Cardiac fibroblast (primary cell): ENCODE data around the gene RFX2.

Source experiments
- DNase-seq, 2 donors: peaks; one replicate each; pipeline versions ENCODE4 v3.0.0 to v3.0.0-alpha.2; 2010; ENCODE audit warnings: low read depth in 2 of 2
- H3K4me3 ChIP-seq, 2 donors: replicated peaks in 1 of 2; 1 replicate in 1 of 2; 2 replicates in 1 of 2; pipeline ENCODE4 v1.5.1; 2011; ENCODE audit warnings: low read depth in 2 of 2, low read length in 2 of 2, mild to moderate bottlenecking in 2 of 2, moderate library complexity in 1 of 2
- TF ChIP-seq, protein P1 (sequence below): IDR thresholded peaks from one replicate; pipeline ENCODE4 v1.5.1; 2011; ENCODE audit warnings: low read depth, mild to moderate bottlenecking, low read length, inconsistent platforms

Gene RFX2

DNA sequence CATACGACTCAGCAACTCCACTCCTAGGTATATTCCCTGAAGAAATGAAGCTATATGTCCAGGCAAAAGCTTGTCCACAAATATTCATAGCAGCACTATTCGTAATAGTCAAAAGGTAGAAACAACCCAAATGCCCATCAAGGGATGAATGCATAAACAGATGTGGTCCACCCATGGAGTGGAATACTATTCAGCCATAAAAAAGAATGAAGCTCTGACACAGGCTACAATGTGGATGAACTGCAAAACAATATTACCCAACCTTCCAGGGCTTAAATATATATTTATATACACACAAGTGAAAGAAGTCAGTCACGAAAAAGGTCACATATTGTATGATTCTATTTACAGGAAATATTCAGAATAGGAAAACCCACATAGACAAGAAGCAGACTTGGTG lies 19.7 kb downstream of the RFX2 start:
- H3K4me3 ChIP-seq: no peak overlapping the region
- DNase-seq: no peak
- TF ChIP-seq, protein P1, sequence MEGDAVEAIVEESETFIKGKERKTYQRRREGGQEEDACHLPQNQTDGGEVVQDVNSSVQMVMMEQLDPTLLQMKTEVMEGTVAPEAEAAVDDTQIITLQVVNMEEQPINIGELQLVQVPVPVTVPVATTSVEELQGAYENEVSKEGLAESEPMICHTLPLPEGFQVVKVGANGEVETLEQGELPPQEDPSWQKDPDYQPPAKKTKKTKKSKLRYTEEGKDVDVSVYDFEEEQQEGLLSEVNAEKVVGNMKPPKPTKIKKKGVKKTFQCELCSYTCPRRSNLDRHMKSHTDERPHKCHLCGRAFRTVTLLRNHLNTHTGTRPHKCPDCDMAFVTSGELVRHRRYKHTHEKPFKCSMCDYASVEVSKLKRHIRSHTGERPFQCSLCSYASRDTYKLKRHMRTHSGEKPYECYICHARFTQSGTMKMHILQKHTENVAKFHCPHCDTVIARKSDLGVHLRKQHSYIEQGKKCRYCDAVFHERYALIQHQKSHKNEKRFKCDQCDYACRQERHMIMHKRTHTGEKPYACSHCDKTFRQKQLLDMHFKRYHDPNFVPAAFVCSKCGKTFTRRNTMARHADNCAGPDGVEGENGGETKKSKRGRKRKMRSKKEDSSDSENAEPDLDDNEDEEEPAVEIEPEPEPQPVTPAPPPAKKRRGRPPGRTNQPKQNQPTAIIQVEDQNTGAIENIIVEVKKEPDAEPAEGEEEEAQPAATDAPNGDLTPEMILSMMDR: no peak

DNA sequence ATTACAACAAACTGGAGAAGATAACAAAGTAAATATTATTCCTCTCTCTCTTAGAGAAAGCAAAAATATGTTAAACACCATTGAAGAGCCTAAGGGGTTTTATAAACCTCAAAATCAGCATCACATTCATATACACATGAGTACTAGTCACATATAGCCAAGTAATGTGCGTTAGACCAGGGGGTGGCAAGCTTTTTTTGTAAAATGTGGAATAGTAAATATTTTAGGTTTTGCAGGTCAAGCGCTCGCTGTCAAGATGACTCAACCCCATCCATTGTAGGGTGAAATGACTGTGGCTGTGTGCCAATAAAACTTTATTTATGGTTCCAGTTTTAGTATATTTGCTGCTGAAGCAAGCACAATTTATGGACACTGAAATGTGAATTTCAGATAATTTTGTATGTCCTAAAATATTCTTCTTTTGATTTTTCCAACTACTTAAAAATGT lies 21.7 kb downstream of the RFX2 start:
- DNase-seq: peak in 1 of 2 donors; percentile 75
- H3K4me3 ChIP-seq: no peak overlapping the region
- TF ChIP-seq, protein P1: no peak

DNA sequence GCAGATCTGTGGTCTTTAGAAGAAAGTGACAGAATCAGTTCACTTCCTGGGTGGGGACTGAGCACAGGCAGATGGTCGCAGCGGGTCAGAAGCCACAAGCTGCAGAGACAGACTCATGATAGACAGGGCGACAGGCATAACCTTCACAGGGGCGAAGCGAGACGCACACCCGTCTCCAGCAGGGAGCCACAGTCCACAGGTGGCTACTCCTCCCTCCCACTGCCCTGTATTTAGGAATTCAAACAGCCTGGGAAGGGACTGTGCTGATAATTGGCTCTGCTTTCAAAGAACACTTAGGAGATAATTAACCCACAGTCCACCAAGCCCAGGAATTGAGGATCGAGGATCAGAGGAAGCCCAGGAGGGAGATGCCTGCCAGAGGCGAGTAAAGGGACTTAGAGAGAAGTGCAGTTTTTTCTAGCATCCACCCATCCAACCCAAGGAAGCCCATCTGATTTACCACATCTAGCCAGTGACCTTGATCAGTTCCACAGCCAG lies 23.2 kb downstream of the RFX2 start:
- TF ChIP-seq, protein P1: no peak
- no peak for DNase-seq
- no peak overlapping the region for H3K4me3 ChIP-seq

DNA sequence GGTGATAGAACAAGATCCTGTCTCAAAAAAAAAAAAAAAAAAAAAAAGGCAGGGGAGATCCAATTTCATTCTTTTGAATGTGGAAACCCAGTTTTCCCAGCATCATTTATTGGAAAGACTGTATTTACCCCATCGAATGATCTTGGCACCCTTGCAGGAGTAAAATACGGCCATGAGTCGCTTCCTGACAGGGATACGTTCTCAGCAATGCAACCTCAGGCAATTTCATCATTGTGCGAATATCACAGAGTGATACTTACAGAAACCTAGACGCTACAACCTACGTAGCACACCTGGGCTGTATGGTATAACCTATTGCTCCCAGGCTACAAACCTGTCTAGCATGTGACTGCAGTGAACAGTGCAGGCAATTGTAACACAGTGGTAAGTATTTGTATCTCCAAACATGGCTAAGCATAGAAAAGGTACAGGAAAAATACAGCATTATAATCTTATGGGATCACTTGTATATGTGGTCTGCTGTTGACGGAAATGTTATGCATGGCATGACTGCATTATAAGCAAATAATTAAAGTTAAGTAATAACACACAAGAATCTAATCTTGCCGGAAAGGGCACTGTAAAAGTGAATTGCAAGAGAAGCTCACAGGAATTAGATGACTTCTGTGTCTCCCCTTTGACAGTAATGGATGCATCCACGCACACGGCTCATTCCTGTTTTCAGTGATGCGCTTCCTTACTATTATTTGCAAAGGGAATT lies 24.1 kb downstream of the RFX2 start:
- TF ChIP-seq, protein P1: no peak
- peak; percentile 71 to 76 for DNase-seq
- no peak overlapping the region for H3K4me3 ChIP-seq

DNA sequence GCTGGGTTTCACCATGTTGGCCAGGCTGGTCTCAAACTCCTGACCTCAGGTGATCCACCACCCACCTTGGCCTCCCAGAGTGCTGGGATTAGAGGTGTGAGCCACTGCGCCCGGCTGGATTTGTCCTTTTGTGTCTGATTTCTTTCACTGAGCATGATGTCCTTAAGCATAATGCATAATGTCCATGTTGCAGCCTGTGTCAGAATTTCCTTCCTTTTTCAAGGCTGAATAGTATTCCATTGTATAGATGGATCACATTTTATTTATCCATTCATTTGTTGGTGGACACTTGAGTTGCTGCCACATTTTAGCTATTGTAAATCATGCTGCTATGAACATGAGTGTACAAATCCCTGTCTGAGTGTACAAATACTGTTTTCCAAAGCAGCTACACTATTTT lies 25.5 kb downstream of the RFX2 start:
- no peak for DNase-seq
- H3K4me3 ChIP-seq: no peak overlapping the region
- TF ChIP-seq, protein P1: no peak

DNA sequence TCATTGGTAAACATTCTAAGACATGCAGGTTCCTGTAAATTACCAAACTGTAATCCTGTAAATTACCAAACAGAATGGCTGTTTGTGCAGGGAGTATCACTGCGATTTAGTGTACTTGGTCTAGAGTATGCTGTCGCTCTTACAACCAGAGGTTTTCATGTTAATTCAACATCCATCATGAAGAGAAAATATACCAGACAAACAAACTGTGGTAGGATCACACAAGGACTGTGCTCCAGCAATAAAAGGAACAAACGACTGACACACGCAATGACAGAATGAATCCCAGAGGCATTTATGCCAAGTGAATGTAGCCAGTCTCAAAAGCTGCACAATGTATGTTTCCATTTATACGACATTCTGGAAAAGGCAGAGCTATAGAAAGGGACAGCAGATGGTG lies 31.2 kb downstream of the RFX2 start:
- H3K4me3 ChIP-seq: no peak overlapping the region
- no peak for DNase-seq
- TF ChIP-seq, protein P1: no peak
